ENCODE measurements around the gene DMPK.

Gene DMPK

DNA sequence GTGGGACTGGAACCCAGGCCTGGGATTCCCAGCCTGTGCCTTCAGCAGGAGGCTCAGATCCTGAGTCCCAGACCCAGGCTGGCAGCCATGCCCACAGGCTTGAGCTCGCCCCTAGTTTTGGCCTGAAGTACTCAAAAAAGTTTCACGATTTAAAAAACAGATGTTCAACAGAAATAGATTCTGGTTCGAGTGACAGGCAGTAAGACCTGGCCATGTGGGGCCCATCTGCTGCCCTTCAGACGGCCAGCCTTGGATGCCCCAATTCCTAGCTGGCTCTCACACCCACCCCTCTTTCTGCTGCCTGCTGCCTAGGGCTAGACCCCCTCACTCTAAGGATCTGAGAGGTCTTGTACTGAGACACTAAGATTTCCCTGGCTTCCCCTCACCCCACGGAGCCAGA is 2.8 kb upstream of the DMPK start:
- DNase-seq = no peak

DNA sequence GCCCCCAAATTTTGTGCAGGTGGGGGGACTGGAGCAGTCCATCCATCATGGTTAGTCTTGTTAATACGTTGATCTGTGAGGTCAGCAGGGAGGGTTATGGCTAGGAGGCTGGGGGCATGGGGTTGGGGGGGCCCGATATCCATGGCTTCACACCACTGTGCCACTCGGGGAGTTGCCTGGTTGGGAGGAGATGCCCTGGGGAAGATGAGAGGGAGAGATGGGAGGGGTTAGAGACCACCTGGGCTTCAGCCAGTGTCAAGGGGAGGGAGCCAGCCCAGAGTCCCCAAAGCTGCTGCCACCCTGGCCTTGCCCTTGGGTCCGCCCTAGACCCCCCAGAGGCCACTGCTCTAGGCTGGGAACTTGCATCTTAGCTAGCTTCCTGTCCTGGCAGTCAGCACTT is 1.8 kb upstream of the DMPK start:
- DNase-seq = no peak

DNA sequence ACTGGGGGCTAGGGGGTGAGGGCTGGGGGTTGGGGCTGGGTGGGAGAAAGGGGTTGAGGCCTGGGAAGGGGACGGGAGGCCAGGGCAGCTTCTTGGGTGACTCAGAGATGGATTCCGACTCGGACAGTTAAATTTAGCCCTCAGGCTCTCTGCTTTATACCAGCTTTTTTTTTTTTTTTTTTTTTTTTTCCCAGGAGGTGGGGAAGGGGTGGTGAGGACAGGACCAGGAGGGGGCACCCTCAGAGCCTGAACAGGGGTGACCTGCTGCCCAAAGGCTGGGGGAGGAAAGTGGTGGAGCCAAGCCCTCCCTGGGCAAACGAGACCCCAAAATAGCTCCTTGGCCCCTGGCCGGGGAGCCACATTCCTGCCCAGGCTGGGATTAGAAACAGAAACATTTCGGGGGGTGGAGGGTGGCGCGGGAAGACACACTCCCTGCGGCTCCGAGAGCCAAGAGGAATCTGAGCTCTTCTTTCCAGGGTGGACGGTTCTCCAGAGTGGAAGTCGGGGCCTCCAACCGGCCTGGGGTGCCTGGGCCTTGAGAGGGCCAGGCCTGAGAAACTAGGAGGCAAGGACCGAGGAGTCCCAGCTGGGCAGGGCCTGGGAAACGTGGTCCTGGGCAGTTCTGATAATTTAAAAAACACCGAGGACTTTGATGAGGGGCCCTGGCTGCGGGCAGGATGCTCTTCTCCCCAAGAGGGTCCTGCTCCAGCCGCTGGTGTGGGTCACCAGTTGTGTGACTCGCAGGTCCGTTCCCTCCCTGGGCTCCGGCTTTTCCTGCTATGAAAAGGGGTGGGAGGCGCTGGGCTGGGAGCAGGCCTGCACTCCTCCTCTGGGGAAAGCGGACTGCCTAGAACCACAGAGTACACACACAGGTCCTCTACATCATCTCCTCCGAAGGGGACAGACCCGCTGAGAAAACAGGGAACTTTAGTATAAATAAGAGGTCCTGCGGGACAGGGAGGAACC is 813 bp upstream of the DMPK start:
- no peak for DNase-seq

DNA sequence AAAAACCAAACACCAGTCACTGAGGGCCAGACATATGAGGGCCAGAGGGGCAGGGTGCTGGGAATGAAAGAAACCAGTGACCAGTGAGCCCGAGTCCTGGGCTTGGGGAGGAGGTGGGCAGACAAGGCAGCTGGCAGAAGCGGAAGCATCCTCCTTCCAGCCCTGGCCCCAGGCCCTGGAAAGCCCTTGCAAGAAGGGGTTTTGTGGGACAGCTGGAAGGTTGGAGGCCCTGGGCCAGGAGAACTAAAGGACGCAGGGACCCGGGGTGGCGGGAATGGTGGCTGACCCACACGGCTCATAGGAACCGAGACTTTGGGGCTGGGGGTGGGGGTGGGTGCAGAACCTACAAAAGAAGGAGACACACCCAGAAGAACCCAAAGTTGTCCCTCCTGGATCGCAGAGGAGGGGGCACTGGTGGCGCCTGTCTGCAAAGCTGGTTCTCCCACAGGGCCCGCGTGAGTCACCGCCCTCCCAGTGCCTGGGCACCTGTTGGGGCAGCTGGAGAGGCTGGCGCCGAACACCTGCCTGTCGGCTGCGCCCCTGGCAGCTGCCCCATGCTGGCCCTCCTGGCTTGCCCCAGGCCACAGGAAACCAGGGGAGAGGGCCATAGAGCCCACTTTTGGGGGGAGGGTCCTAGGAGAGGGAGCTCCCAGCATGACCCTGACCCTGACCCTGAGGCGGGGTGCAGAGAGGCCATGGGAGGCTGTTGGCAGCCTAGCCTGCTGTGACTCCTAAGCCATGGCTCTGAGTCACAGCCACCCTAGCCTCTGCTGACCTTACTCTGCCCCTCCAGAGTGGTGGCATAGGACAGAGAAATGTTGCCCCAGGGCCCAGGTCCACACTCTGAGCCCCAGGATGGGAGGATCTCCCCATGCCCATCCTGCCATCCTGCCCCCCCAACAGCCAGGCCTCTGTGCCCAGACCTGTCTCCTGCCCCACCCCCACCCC is 802 bp downstream of the DMPK start:
- DNase-seq = peak in 1 of 2 donors; percentile 27

DNA sequence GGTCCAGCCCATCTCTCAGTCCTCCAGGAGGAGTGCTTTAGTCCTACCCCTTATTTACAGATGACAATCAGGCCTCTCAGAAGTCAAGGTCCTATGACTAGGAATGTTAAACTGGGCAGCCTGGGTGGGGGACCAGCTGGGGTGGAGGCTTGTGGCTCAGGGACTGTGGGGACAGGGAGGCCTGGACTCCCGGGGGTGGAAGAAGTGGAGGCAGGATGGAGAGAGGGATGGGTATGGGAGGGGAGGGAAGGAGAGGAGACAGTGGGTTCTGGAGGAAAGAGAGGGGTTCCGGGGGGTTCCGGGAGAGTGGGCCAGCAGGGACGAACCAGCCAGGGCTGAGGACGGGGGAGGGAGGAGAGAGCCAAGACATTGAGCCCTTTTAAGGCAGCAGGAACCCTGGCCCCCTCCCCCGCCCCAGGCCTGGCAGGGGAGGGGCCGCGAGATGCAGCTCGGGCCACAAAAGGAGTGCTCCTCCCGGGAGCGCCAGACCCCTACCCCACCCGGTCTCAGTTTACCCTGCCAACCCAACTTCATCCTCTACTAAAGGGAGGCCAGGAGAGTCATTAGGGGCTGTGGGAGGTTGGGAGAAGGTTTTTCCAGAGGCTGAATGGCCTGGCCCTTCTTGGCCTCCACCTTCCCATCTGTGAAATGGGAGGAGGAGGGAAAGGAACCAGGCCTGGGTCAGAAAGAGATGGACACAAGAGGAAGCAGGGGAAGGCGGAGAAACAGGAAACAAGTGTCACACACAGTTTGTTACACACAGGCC is 1.7 kb downstream of the DMPK start:
- peak in 1 of 2 donors; percentile 43 for DNase-seq

DNA sequence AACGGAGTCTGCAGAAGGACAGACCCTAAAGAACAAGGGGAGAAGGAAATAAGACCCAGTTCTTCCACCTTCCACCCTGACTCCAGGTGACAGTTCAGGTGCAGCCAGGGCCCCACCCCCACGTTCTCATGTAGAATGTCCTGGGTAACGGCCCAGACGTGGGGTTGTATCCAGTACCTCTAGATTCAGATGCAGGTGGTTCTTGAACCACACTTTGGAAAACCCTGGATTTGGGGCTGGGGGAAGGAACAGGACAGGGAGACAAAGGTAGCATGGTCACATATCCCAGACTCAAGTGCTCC is 2.2 kb downstream of the DMPK start:
- DNase-seq = no peak

DNA sequence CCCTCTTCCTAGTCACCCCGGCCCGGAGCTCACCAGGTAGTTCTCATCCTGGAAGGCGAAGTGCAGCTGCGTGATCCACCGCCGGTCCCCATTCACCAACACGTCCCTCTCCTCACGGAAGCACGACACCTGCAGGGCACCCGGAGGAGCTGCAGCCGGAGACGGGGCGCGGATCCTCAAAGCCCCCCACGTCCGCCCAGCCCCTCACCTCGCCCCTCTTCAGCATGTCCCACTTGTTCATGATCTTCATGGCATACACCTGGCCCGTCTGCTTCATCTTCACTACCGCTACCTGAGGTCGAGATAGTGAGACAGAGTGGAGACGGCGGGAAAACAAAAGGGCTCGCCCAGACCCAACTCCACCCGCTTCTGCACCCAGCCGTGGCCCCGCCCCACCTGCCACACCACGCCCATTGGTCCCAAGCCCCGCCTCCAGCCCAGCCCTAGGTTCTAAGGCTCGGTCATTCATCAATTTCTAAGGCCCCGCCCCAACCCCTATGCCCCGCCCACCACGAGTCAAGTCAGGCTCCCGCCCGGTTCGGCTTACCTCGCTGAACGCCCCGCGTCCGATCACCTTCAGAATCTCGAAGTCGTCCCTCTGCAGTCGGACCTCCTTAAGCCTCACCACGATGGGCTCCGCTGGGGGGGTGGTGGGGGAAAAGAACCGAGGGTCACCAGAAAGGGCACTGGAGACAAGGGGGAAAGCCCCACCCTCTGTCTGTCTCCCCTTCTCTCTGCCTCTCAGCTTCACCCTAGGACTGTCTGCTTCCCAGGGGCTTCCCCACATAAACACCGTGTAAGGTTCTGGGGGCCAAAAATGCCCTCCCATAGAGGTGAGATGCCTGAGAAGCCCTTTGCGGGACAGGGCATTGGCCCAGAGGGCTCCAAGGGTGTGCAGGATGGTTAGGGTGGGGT is 2.8 kb downstream of the DMPK start:
- DNase-seq = peak; percentile 45 to 84

DNA sequence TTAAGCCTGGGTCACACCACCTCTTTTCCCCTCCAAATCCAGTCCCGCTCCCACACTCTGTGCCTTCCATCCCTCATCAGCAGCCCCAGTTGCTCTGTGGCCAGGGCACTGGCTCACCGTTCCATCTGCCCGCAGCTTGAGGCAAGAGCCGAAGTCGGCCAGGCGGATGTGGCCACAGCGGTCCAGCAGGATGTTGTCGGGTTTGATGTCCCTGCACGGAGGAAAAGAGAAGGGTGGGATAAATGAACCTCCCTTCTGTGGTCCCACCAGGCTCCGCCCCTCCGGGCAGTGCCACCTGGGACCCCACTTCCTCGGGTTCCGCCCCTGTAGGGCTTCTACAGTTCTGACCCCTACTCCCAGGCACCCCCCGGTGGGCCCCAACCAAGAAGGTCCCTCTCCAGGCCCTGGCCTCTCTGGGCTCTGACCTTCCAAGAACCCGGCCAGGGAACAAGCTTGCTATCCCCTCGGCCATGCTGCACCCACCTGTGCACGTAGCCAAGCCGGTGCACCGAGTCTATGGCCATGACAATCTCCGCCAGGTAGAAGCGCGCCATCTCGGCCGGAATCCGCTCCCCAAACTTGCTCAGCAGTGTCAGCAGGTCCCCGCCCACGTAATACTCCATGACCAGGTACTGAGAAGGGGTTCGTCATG is 4.2 kb downstream of the DMPK start:
- no peak for DNase-seq

DNA sequence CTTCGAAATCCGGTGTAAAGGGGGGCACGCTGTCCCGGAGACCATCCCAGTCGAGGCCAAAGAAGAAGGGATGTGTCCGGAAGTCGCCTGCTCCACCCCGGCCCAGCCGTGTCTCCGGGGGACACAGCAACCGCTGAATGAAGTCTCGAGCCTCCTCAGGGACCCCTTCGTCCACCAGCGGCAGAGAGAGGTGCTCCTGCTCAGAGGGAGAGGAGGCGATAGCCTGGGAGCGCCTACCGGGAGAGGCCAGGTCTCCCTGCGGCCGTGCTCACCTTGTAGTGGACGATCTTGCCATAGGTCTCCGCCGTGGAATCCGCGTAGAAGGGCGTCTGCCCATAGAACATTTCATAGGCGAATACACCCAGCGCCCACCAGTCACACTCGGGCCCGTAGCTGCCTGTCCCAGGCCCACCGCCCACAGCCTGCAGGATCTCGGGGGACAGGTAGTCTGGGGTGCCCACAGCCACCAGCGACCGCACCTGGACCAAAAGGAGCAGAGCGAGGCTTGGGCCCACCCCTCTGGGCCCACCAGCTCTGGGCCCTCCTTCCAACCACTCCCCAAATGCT is 4.8 kb downstream of the DMPK start:
- no peak for DNase-seq

- no peak for DNase-seq
Measured at GRCh38 chr19:45774765-45775164, 7.5 kb downstream of the DMPK start.

GRCh38 chr19:45773384-45773783 is 8.9 kb downstream of the DMPK start:
- DNase-seq = no peak

DNA sequence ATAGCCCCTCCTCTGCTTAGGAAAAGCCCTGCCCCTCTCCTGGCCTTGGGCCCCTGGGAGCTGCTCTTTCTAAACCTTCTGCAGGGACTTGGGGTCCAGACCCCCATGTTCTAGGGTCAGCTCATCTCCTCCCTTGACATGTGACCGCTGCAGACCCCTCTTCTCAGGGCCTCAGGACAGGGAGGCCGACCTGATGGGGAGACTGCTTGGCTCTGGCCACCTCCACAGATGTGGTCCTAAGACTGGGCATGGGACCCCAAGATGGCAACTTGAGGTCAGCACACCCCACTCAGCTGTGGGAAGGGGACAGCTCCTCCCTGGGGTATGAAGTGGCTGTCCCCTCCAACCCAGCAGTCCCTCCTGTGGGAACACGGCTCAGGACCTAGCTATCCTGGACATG is 9.4 kb downstream of the DMPK start:
- DNase-seq = no peak

DNA sequence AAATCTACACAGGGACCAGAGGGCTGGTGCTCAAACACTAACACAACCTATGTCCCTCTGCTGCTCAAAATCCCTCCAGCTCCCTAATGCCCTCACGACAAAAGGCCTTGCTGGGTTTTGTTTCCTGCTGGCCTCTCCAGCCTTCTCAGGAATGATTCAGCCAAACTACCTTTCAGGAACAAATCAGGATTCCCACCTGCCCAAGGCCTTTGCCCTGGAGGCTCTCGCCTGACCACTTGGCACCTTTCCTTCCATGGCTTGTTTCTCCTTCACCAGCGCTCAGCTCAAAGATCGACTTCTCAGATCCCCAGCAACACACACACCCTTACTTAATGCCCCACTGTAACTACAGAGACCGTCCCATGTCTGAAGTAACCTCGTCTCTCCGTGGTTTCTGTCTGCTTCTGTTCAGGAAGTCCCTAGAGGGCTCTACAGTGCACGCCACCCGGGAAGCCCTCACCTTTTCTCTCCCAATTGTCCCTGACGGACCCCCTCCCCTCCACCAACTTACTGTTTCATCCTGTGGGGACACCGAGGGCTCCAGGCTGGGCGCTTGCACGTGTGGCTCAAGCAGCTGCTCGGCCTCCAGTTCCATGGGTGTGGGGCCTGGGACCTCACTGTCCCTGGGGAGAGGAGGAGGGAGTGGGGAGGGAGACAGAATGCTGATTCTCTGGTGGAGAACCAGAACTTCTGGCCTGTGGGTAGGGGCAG is 10.0 kb downstream of the DMPK start:
- DNase-seq = no peak

GRCh38 chr19:45771311-45771933 is 10.9 kb downstream of the DMPK start:
- no peak for DNase-seq

DNA sequence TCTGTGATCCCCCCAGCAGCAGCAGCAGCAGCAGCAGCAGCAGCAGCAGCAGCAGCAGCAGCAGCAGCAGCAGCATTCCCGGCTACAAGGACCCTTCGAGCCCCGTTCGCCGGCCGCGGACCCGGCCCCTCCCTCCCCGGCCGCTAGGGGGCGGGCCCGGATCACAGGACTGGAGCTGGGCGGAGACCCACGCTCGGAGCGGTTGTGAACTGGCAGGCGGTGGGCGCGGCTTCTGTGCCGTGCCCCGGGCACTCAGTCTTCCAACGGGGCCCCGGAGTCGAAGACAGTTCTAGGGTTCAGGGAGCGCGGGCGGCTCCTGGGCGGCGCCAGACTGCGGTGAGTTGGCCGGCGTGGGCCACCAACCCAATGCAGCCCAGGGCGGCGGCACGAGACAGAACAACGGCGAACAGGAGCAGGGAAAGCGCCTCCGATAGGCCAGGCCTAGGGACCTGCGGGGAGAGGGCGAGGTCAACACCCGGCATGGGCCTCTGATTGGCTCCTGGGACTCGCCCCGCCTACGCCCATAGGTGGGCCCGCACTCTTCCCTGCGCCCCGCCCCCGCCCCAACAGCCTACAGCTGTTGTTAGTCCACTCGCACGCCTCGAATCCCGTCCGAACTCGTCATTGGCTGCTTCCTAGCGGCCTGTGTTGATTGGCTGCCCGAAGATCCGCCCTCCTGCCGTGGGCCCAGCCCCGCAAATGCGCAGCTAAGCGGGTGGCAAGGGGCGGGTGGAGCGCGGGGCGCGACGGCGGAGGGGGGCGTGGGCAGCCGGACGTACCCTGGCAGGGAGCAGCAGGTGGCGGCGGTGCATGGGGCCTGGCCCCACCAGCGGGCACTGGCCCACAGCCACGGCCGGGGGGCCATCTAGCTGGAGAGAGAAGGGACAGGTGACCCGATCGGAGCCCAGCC is 11.8 kb downstream of the DMPK start:
- DNase-seq = peak; percentile 78 to 92

GRCh38 chr19:45769821-45770191 is 12.5 kb downstream of the DMPK start:
- peak in 1 of 2 donors; percentile 22 for DNase-seq

GRCh38 chr19:45768984-45769782 is 13.1 kb downstream of the DMPK start, which contains the start of gene SIX5:
Gene SIX5, minus strand, starts transcription at chr19:45769252. Its CDS starts 408 bp downstream, at chr19:45768844.
- peak; percentile 93 to 98 for DNase-seq

GRCh38 chr19:45768655-45768983 is 13.7 kb downstream of the DMPK start:
- peak; percentile 61 to 67 for DNase-seq

All from inflammatory macrophage treated with lipopolysaccharide for 1 hour (primary cell).